Globus pallidus (tissue), 1 donor: ENCODE data around the gene KRT28.
"Not testable (repeated sequence)": the region's sequence is repeated elsewhere in the genome, so short reads cannot be mapped to it uniquely, and the experiment has no call there.

ENCODE experiments used
- DNase-seq: peaks from one replicate; pipeline ENCODE4 v3.0.0-alpha.2; 2015; ENCODE audit warnings: low spot score

KRT28 gene

GRCh38 chr17:40779181-40779909, 20.4 kb downstream of the KRT28 start:
- DNase-seq: no peak

DNA sequence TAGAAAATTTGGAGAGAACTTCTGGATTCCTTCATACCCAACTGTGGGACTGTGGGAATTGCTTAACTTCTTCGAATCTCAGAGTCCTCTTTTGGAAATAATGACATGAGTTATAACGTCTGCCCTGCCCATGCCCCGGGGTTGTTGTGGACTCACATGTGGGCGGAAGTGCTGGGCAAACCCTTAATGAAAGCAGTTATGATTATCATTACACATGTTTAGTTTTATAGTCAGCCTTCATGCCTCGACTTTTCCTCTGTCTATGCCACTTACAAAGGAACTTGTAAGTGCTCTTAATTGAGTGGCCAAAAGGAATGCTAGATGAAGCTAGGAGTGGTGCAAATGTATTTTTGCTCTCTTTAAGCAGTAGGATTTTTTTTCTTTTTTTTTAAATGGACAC, 21.3 kb downstream of the KRT28 start:
- DNase-seq: no peak

DNA sequence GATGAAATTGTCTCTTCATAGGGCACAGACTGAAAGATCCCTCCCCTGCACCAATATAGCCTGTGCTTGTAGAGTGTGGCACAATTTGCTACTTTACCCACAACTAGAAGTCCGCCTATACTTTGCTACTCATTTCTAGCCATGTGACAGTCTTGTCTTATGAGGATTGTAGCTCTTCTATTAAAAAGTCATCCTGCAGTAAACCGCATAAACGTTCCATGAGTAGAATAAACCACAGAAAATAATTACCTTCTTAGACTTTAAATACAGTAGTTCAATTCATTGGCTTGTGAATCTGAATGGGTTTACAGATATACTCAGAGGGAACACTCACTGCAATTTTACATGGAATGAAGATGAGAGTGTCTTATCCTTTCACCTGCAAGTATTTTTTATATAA, 21.8 kb downstream of the KRT28 start:
- DNase-seq: no peak

DNA sequence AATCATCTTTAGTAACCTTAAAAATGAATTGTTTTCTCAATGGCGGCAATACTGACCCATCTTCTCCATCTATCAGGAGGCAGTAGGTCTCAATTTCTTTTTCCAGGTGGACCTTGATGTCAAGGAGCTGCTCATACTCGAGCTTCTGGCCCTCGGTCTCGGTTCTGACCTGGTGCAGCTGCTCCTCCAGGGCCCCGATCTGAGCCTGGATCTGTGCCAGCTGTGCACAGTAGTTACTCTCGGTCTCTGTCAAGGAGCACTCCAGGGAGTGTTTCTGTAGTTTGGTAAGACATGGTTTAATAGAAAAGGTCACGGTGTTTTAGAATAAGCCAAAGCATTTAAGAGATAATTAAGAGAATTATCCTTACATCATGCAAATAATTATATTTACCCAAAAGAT, 22.3 kb downstream of the KRT28 start:
- no peak for DNase-seq

GRCh38 chr17:40775945-40776344, 23.8 kb downstream of the KRT28 start:
- no peak for DNase-seq

DNA sequence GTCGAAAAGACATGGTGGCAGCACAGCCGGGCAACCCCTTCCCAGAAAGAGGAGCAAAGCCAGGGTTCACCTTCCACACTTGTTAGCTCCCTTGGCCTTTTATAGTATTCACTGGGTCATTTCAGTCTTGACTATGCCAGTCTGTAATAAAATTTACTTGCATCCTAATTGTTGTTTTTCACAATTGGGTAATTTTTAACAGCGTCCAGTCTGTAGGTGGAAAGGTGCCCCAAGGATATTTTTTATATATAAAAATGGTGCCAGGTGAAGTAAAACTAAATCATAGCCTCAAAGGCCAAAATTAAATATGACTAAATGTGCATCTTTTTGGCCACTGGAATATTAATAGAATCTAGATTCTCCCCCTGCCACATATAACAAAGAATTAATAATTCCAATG, 27.7 kb downstream of the KRT28 start, which contains the start of gene KRT26:
Gene KRT26 (minus strand): TSS at position 101 of the 400 bp plus-strand sequence. CDS start 88 bp downstream, at position 13.
- DNase-seq: no peak

- DNase-seq: no peak
These were observed 34.1 kb downstream of the KRT28 start for GRCh38 chr17:40765657-40766056.

DNA sequence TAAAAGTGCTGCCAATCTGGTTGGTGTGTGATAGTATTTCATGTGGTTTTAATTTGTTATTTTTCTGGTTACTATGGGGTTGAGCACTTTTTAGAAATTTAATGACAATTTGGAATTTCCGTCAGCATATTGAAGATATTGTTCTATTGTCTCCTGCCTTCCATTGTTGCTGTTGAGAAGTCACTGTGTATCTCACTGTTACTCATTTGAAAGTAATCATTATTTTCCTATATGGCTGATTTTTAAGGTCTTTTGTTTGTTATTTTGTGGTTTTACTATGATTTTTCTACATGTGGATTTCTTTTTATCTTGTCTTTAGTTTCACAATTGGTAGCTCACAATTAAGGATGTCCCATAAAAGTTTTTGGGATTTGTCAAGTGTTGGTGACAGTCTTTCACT, 36.0 kb downstream of the KRT28 start:
- no peak for DNase-seq

GRCh38 chr17:40760105-40761016, 39.4 kb downstream of the KRT28 start:
- DNase-seq: no peak

DNA sequence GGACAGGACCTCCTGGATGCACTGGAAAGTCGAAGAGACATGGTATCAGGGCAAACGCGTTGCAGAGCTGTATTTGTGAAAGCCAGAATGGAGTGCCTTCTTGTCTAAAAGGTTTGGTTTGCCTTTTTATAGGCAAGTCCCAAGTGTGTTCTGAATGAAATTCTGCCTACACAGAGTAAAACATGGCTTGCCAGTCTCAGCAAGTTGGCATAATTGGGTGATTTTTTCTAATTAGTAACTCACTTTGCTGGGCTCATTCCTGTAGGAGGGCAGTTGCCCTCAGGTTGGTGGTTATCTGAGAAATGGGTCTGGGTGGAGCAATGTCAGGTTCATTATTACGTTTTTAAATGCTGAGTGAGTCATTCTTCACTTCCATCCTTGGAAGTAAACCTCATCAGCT, 44.5 kb downstream of the KRT28 start, which contains the start of gene KRT25:
Gene KRT25 (minus strand): TSS at position 101 of the 400 bp plus-strand sequence. CDS start 60 bp downstream, at position 41.
- DNase-seq: no peak

DNA sequence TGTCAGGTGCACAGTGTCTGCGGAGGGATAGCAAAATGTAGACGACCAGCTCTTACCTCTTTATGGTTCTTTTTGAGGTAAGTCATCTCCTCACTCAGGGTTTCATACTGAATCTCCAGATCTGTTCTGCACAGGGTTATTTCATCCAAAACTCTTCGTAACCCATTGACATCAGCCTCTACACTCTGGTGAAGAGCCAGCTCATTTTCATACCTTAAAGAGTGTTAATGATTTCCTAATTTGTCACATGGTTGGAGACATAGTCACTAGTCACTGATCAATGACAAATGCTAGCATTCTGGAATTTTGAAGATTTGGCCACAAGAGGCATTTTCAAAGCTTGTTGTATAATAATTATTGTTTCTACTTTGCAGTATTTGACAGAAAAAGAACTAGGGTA, 46.0 kb downstream of the KRT28 start:
- DNase-seq: no peak

- DNase-seq: no peak
These were observed 48.7 kb downstream of the KRT28 start for GRCh38 chr17:40751065-40751464.

DNA sequence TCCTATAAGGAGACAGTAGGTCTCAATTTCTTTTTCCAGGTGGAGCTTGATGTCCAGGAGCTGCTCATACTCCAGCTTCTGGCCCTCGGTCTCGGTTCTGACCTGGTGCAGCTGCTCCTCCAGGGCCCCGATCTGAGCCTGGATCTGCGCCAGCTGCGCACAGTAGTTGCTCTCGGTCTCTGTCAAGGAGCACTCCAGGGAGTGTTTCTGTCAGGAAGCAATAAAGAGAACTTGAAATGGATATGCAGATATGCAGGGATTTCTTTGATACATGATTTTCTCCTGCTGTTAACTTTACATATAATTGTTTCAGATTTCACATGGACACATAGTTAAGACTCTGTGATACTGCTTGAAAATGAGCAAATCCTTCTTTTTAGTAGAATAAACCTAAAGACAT, 49.4 kb downstream of the KRT28 start:
- DNase-seq: no peak

DNA sequence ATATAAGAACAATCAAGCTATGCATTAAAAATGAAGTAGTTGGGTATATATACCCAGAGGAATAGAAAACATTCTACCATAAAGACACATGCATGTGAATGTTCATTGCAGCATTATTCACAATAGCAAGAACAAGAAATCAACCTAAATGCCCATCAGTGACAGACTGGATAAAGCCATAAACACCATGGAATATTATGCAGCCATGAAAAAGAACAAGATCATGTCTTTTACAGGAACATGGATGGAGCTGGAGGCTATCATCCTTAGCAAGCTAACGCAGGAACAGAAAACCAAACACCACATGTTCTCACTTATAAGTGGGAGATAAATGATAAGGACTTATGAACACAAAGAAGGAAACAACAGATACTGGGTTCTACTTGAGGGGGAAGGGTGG, 51.1 kb downstream of the KRT28 start:
- DNase-seq: not testable (repeated sequence)
